OCI-LY3 (cell line): ENCODE results near the gene MYLK.

Experiments
- H2AFZ ChIP-seq: fragments of 200-600, 300-600 bp; shearing (Covaris generic); 2 replicates; pipeline ENCODE4 v1.6.0; 2014; ENCODE audit warnings: antibody characterized with exemption, low read depth, low read length
- H3K27ac ChIP-seq: fragments of 200-600, 300-600 bp; sonication (generic); 2 replicates; pipeline ENCODE4 v1.5.1; 2014; ENCODE audit warnings: mild to moderate bottlenecking, low read length, moderate library complexity, mixed read lengths
- H3K27me3 ChIP-seq: fragments of 200-600, 300-600 bp; sonication (generic); 2 replicates; pipeline ENCODE4 v1.6.1; 2014; ENCODE audit warnings: low read depth, low read length, mixed read lengths
- H3K36me3 ChIP-seq: fragments of 200-600, 300-600 bp; sonication (generic); replicated peaks from 2 replicates; pipeline ENCODE3; 2014; ENCODE audit warnings: low read depth, low read length, mixed read lengths
- H3K4me1 ChIP-seq: fragments of 300-600, 200-600 bp; sonication (generic); 2 replicates; pipeline ENCODE4 v1.6.1; 2014; ENCODE audit warnings: low read length, mixed read lengths
- H3K4me2 ChIP-seq: fragments of 200-600, 300-600 bp; sonication (generic); 2 replicates; pipeline ENCODE4 v1.6.1; 2014; ENCODE audit warnings: low read length, mixed read lengths
- H3K4me3 ChIP-seq: fragments of 300-600, 200-600 bp; sonication (generic); 2 replicates; pipeline ENCODE4 v1.5.1; 2014; ENCODE audit warnings: antibody characterized with exemption, mild to moderate bottlenecking, low read length, moderate library complexity
- H3K79me2 ChIP-seq: fragments of 300-600, 200-600 bp; shearing (Covaris generic); 2 replicates; pipeline ENCODE4 v1.6.1; 2014; ENCODE audit warnings: mild to moderate bottlenecking, low read length, mixed read lengths
- H3K9ac ChIP-seq: fragments of 300-600, 200-600 bp; shearing (Covaris generic); 2 replicates; pipeline ENCODE4 v1.6.0; 2014; ENCODE audit warnings: mild to moderate bottlenecking, low read length, moderate library complexity
- H3K9me3 ChIP-seq: fragments of 200-600, 300-600 bp; shearing (Covaris generic); 2 replicates; pipeline ENCODE4 v1.6.1; 2014; ENCODE audit warnings: low read length, mixed read lengths; ENCODE audit not compliant: insufficient read depth
- H4K20me1 ChIP-seq: fragments of 200-600, 300-600 bp; sonication (generic); 2 replicates; pipeline ENCODE4 v1.6.1; 2016; ENCODE audit warnings: low read length, mixed read lengths; ENCODE audit not compliant: insufficient read depth
- EZH2phosphoT487 ChIP-seq: fragments of 200-600 bp; shearing (Covaris generic); IDR thresholded peaks from 2 replicates; pipeline ENCODE4 v1.6.1; 2018; ENCODE audit warnings: antibody characterized with exemption, mixed run types, low read depth
- TF ChIP-seq, protein P1 (sequence below): fragments of 200-600, 300-600 bp; sonication (generic); IDR thresholded peaks from 2 replicates; pipeline ENCODE4 v1.5.1; 2014; ENCODE audit warnings: antibody characterized with exemption, low read length, low read depth

MYLK gene

DNA sequence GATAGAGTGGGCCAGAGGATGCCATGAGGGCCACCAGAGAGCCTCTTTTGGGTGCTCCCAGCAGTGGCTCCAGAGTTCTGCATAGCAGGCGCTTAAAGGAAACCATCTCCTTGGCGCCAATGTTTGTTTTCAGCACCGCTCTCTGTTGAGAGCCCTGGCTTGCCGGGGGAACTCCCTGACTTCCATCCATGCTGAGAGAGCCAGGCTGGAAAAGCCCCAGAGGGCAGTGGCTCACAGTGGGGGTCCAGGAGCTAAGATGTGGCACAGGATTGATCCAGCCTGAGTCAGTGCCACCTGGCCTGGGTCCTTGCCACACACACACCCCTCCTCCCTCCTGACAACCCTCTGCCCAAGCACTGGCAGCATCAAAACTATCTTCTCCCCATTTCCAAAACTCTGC is 248.9 kb downstream of the MYLK start:
- no peaks in the 10 kb centered on the region for H3K9me3 ChIP-seq
- no peak overlapping the region for H3K27ac ChIP-seq
- no peak for TF ChIP-seq EZH2phosphoT487
- TF ChIP-seq, protein P1, sequence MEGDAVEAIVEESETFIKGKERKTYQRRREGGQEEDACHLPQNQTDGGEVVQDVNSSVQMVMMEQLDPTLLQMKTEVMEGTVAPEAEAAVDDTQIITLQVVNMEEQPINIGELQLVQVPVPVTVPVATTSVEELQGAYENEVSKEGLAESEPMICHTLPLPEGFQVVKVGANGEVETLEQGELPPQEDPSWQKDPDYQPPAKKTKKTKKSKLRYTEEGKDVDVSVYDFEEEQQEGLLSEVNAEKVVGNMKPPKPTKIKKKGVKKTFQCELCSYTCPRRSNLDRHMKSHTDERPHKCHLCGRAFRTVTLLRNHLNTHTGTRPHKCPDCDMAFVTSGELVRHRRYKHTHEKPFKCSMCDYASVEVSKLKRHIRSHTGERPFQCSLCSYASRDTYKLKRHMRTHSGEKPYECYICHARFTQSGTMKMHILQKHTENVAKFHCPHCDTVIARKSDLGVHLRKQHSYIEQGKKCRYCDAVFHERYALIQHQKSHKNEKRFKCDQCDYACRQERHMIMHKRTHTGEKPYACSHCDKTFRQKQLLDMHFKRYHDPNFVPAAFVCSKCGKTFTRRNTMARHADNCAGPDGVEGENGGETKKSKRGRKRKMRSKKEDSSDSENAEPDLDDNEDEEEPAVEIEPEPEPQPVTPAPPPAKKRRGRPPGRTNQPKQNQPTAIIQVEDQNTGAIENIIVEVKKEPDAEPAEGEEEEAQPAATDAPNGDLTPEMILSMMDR: no peak
- H2AFZ ChIP-seq: no peak overlapping the region
- H3K9ac ChIP-seq: no peak overlapping the region
- no peaks in the 10 kb centered on the region for H3K27me3 ChIP-seq
- no peaks in the 10 kb centered on the region for H3K79me2 ChIP-seq
- no peaks in the 10 kb centered on the region for H3K36me3 ChIP-seq
- no peaks in the 10 kb centered on the region for H3K4me1 ChIP-seq
- no peaks in the 10 kb centered on the region for H4K20me1 ChIP-seq
- H3K4me3 ChIP-seq: no peak overlapping the region
- H3K4me2 ChIP-seq: no peak overlapping the region

DNA sequence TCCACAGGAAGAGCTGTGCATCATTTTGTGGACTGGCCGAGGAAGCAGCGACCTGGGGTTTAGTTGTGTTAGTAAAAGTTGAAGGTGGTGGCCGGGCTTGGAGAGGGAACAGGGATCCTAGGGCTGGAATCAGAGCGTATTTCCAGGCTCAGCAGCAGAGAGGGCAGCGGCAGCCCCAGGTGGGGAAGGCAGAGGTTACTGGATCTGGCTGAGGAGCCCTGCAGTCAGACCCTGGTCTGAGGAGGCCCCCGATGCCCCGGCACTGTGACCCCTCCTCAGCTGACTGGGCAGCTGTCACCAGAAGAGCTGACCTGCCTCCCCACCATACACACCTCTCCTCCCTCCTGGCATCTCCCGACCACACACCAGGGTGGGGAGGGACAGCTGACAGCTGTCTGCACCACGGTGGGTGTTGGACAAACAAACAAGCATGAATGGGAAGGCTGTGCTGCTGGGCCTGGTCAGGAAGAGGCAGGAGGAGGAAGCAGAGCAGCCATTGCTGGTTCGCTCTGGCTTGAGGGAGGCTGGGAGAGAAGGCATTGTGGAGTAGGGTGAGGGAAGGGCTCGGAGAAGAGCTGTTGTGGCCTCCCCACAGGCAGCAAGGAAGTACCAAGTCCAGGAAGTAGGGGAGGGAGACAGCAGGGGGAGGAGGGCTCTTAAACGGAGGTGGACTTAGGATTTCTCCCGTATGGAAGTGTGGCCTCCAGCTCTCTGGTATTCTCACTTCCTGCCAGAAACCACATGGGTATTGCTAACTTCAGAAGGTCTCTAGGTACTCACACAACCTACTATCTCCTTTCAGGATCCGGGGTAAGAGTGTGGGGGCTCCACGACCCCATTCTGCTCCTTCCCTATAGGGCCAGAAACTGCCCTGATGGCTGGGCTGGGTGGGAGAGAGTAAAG is 249.7 kb downstream of the MYLK start:
- H3K27ac ChIP-seq: no peak overlapping the region

DNA sequence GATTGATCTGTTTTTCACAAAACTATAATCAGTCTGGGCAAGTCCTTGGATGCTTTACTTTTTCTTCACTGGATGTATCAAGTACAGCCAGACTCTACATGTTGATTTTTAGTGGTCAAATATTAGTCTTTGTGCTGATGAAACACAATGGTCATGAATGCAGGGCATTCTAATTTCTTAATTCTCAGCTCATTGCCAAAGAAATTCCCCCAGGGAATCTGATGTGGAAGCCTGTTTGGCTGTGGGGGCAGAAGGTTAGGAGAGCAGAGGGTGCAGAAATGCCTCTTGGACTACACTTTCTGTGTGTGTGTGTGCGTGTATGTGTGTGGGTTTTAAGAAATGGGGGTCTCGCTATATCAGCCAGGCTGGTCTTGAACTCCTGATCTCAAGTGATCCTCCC is 250.6 kb downstream of the MYLK start:
- TF ChIP-seq EZH2phosphoT487: no peak
- TF ChIP-seq, protein P1: no peak
- Histone ChIP-seq H3K4me2 (no peak overlapping the region), H4K20me1 (no peaks in the 10 kb centered on the region), H3K4me3 (no peak overlapping the region), H3K27ac (no peak overlapping the region), H3K9ac (no peak overlapping the region), H3K4me1 (no peaks in the 10 kb centered on the region), H2AFZ (no peak overlapping the region), H3K9me3 (no peaks in the 10 kb centered on the region), H3K79me2 (no peaks in the 10 kb centered on the region), H3K36me3 (no peaks in the 10 kb centered on the region), H3K27me3 (no peaks in the 10 kb centered on the region)

More for the DNA sequence above, 249.7 kb downstream of the MYLK start:
- Histone ChIP-seq H3K4me1 (no peaks in the 10 kb centered on the region), H4K20me1 (no peaks in the 10 kb centered on the region), H3K9ac (no peak overlapping the region), H3K4me3 (no peak overlapping the region), H3K79me2 (no peaks in the 10 kb centered on the region), H3K4me2 (no peak overlapping the region), H2AFZ (no peak overlapping the region), H3K9me3 (no peaks in the 10 kb centered on the region), H3K36me3 (no peaks in the 10 kb centered on the region), H3K27me3 (no peaks in the 10 kb centered on the region)
- TF ChIP-seq EZH2phosphoT487: no peak
- TF ChIP-seq, protein P1: no peak

DNA sequence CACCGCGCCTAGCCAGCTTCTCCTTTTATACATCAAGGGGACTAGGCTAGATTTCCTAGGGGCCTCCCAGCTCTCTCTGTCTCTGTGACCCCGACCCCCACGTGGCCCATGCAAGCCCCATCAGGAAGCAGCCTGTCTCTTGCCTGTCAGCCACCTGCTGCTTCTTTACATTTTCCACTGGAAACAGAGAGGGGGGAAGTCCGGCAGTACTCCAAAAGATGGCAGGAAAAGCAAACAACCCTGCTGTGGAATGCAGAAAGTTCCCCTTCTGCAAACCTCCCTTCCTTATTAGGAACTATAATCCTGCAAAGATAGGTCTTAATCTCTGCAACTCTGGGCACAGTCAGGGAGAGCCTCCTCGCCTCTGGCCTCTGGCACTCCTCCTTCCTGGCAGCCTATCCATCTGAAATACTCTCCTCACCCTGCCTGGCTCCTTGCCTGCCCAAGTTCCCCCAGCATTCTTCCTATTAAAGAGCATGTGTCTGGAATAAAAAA is 251.9 kb downstream of the MYLK start:
- Histone ChIP-seq H3K9me3 (no peaks in the 10 kb centered on the region), H3K4me3 (no peak overlapping the region), H3K79me2 (no peaks in the 10 kb centered on the region), H3K4me2 (no peak overlapping the region), H2AFZ (no peak overlapping the region), H3K27me3 (no peaks in the 10 kb centered on the region), H3K27ac (no peak overlapping the region), H3K4me1 (no peaks in the 10 kb centered on the region), H3K36me3 (no peaks in the 10 kb centered on the region), H4K20me1 (no peaks in the 10 kb centered on the region), H3K9ac (no peak overlapping the region)
- TF ChIP-seq, protein P1: no peak
- TF ChIP-seq EZH2phosphoT487: no peak
